Hematopoietic multipotent progenitor cell treated with erythropoietin and hydrocortisone succinate and interleukin-3 and kit ligand, for 17 days (in vitro differentiated cells): ENCODE measurements around the gene RBFOX2.
A peak's percentile ranks its signal among the peaks of the same experiment; 100 is the strongest.
"Not testable (repeated sequence)": the region's sequence is repeated elsewhere in the genome, so short reads cannot be mapped to it uniquely, and the experiment has no call there.

Experiments used
- DNase-seq: peaks from one replicate; pipeline ENCODE4 v3.0.0-alpha.2; 2015; ENCODE audit warnings: low spot score

RBFOX2 gene, protein sequence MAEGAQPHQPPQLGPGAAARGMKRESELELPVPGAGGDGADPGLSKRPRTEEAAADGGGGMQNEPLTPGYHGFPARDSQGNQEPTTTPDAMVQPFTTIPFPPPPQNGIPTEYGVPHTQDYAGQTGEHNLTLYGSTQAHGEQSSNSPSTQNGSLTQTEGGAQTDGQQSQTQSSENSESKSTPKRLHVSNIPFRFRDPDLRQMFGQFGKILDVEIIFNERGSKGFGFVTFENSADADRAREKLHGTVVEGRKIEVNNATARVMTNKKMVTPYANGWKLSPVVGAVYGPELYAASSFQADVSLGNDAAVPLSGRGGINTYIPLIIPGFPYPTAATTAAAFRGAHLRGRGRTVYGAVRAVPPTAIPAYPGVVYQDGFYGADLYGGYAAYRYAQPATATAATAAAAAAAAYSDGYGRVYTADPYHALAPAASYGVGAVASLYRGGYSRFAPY

DNA sequence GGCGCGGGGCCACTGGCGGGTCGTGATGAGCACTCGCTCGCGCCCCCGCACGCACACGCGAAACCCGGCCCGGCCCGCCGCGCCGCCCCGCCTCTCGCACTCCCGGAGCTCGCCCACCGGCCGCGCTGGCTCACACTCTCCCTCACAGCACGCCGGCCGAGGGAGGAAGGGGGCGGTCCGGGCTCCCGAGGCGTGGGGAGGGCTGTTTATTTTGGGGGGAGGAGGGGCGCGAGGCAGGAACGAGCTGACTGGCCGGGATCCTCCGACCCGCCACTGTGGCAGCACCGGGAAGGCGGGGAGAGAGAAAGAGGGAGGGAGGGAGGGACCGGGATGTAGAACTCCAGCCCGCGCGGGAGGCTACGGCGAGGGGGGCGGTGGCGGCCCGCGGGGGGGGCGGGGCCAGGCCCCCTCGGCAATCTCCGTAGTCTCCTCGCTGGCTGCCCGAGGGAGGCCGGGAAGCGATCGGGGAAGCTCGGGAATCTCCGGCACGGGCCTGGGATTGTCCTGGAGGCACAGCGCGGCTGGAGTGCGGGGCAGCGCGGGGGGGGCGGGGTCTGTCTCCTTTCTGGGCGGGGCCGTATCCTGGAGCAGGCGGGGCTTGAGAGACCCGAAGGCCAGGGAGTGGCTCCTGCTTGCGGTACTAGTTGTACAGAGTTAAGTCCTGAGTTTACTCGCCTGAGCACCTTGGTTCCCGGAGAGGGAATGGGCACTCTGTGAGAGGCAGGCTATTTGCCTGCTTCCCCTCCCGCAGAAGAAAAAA lies at the start of gene RBFOX2:
Gene RBFOX2 (minus strand): TSS at position 179 of the 760 bp plus-strand sequence. CDS start 399 bp downstream, outside the sequence.
- peak; percentile 46 for DNase-seq

DNA sequence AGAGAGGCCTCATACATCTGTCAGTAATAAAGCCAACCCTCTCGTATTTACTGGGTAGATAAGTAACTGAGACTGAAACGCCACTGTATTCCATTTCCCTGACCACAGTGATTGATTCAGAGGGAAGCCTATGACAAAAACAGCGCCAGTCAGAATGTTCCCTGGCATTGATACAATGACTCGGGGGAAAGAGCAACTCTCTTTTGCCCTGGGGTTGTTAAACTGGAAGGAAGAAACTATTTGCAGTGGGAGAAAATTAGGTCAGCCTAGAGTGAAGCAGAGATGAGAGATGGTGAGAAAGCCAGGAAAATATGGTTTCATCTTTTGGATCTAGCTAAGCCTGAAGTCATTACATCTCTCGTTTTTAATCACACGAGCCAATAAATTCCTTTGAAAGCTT lies 48.6 kb upstream of the RBFOX2 start:
- DNase-seq, result no peak

DNA sequence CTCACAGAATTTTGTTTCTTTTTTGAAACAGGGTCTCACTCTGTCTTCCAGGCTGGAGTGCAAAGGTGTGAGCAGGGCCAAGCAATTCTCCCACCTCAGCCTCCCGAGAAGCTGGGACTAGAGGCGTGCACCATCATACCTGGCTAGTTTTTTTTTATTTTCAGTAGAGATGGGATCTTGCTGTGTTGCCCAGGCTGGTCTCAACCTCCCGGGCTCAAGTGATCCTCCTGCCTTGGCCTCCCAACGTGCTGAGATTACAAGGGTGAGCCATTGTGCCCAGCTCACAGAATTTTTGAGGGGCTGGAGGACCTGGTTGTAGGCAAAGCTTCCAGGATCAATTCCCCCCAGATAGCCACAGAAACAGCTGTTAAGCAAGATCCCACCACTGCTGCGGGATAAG lies 47.1 kb upstream of the RBFOX2 start:
- no peak for DNase-seq

DNA sequence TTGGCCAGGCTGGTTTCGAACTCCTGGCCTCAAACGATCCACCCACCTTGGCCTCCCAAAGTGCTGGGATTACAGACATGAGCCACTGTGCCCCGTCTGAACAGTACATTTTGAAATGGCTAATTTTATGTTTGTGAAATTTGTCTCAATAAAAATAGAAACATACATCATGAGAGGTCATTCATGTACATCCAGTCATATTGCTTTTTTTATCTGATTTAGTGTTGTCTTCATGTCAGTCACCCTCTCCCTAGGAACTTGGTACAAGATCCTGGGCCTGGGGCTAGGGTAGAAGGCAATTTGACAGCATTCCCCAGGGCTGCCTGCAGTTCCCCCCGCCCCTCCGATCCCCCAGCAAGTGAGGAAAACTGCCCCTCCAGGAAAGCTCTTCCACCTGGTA lies 46.6 kb upstream of the RBFOX2 start:
- no peak for DNase-seq

DNA sequence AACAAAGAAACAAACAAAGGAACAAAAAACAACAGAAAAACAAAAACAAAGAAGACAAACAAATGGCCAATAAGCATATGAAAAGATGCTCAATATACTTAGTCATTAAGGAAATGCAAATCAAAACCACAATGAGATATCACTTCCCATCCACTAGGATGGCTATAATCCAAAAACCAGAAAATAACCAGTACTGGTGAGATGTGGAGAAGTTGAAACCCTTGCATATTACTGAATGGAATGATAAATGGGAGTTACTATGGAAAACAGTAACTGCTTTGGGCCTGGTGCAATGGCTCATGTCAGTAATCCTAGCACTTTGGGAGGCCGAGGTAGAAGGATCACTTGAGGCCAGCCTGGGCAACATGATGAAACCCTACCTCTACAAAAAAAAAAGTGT lies 44.9 kb upstream of the RBFOX2 start:
- DNase-seq, result no peak

DNA sequence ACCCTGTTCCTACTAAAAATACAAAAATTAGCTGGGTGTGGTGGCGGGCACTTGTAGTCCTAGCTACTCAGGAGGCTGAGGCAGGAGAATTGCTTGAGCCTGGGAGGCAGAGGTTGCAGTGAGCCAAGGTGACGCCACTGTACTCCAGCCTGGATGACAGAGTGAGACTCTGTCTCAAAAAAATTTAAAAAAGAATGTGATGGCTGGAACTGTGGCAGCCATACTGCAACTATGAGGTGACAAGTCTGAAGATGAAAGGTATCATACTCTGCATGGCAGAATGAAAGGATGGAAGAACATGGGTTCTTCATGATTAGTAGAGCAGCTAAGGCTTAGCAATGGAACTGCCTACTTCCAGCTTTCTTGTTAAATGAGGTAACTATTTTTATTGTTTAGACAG lies 42.0 kb upstream of the RBFOX2 start:
- DNase-seq, result not testable (repeated sequence)

DNA sequence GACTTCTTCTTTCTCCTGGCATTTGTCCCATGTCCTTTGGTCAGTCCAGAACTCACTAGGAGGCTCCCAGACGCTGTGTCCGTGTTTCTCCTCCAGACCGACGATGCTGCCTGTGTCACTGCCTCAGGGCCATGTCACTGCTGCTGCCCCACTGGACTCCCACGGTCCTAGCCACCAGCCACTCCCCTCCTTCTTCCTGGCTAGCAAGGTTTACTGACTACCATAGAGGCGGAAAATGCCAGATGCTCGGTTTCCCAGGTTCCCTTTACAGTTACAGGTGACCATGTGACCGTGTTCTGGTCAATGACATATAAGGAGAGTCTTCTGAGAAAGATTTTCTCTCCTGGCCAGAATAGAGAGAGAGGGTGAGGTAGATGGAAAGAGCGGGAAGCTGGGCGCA lies 40.7 kb upstream of the RBFOX2 start:
- DNase-seq, result no peak

DNA sequence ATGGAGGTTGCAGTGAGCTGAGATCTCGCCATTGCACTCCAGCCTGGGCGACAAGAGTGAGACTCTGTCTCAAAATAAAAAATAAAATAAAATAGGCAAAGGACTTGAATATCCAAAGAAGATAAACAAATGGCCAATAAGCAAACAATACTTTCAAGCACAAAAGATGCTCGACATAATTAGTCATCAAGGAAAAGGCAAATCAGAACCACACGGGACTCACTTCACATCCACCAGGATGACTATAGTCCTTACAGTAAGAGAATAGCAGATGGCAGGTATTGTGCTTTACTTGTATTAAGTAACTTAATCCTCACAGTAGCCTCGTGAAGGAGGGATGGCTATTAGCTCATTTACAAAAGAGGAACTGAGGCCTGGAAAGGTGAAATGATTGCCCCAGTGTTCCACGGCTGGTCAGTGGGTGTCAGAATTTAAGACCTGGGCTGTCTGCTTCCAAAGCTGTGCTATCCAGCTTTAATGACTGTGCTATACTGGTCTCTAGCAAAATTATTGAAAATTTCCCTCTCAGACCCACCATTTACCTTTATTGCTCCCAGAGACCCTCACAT lies 40.2 kb upstream of the RBFOX2 start:
- DNase-seq, result no peak

DNA sequence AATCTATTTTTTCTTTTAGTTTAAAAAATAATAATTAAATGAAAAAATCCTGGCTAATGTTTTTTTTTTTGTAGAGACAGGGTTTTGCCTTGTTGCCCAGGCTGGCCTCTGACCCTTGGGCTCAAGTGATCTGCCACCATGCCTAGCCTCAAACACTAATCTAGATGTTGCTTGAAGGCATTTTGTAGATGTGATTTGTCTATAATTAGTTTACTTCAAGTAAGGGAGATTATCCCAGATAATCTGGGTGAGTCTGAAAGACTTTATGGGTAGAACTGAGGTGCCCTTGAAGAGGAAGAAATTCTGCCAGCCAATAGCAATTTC lies 38.6 kb upstream of the RBFOX2 start:
- no peak for DNase-seq

DNA sequence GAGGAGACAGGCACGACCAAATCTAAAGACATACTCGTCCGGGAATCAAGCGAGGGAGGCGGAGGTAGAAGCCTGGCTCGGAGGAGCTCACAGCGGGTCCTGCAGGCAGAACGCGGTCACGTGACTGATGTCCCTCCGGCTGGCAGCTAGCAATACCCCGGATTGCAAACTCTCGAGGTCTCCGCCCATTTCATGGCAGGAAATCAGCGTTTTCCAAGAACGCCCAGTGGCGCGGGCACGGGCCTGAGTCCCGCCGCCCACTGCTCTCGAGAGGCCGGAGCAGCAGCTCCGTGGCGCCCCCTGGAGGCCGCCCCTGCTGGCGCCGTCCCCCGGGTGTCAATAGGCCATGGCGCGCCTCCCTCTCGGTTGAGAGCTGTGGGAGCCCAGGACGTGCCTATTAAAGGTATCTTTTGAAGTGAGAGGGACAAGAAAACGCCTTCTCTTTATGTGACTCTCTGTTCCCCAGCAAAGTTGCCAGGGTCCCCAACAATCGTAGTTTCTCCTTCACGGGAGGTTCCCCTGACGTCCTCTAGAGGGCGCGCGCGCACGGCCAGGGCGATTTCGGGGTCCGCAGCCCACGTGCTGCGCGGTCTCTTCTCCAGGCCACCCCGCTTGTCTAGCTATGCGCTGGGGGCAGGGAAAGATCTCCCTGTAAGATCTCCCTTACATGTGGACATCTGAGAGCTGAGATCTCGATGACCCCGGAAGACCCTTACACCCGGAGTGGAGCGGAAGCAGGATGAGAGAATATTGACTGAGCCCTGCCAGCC lies 37.3 kb upstream of the RBFOX2 start:
- DNase-seq, result peak; percentile 69

DNA sequence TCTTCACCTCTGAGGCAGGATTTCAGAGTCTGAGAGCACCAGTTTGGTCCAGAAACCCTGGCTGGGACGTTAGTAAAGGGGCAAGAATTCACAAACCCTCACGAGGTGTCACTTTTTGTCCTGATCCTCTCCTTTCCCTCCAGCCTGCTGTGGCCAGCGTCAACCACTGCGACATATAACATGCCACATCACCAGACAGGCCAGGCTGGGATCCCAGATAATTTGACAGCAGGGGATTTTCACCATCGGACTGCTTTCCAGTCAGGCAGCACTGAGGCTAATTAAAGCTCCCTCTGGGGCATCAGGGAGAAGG lies 36.8 kb upstream of the RBFOX2 start:
- no peak for DNase-seq

DNA sequence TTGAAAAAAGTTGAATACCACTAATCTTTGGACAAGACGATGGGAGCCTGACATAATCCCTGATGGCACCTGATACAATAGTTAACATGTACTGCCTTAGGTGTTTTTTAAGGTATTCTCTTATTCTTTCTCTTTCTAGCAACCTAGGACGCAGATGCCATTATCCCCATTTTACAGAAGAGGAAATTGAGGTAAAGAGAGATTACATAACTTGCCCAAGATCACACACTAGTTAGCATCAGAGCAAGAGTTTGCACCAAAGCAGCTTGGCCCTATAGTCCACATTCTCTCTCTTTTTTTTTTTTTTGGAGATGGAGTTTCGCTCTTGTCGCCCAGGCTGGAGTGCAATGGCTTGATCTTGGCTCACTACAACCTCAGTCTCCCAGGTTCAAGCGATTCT lies 35.7 kb upstream of the RBFOX2 start:
- no peak for DNase-seq

DNA sequence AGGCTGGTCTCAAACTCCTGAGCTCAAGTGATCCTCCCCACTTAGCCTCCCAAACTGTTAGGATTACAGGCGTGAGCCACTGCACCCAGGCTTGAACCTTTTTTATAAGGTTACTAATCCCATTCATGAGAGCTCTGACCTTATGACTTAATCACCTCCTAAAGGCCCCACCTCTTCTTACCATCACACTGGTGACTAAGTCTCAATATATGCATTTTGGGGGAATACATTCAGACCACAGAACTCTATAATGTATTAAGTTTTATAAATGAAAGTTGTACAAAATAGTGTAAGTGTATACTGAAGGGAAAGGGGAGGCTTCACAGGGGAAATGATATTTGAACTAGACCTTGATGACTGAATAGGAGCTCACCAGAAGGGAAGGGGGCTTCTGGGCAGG lies 28.4 kb upstream of the RBFOX2 start:
- no peak for DNase-seq

DNA sequence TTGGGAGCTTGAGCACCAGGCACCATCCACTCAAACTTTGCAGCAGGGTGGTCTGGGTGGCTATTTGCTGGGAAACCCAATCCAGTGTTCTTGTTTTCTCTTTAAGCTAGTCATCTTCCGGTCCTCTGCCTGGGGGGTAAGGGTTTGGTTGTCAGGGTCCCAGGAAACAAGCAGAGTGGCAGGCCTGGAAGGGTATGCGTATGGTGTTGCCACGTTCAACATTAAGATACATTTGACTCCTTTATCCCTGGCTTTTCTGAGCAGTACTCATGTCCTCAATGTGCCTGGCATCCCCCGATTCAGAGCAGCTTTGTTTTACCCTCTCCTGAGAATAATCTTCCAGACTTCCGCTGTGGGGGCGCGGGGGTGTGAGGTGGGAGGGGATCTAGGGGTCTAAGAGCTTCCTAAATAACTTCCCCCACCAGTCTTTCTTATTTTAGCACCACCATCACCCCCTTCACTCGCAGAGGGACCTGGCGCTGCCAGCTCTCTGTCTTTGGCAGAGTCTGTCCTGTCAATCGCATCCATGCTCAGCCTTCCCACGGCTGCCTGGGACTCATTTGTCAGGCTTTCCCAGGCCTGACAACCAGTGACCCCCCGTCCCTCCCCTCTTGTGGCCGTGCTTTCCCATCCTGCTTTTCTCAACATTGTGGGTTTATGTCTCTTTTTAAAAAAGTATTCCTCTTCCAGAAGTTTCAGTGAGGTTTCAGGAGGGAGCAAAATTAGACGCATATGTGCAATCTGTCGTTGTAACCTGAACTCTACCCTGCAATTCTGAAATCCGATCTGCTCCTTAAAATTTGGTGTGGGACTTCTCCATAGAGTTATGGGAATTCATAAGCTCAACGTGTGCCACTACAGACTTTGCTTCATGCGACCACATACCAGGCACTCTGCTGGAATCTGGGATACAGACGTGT lies 27.0 kb upstream of the RBFOX2 start:
- DNase-seq, result no peak

DNA sequence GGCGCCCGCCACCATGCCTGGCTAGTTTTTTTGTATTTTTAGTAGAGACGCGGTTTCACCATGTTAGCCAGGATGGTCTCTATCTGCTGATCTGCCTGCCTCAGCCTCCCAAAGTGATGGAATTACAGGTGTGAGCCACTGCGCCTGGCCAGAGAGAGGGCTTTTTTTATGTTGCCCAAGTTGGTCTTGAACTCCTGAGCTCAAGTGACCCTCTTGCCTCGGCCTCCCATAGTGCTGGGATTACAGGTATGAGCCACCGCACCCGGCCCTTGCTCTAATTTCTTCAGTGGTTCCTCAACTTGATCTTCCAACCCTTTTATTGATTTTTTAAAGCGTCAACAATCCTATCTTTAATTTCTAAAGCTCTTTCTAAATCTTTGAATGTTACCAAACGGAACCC lies 25.8 kb upstream of the RBFOX2 start:
- DNase-seq, result not testable (repeated sequence)

DNA sequence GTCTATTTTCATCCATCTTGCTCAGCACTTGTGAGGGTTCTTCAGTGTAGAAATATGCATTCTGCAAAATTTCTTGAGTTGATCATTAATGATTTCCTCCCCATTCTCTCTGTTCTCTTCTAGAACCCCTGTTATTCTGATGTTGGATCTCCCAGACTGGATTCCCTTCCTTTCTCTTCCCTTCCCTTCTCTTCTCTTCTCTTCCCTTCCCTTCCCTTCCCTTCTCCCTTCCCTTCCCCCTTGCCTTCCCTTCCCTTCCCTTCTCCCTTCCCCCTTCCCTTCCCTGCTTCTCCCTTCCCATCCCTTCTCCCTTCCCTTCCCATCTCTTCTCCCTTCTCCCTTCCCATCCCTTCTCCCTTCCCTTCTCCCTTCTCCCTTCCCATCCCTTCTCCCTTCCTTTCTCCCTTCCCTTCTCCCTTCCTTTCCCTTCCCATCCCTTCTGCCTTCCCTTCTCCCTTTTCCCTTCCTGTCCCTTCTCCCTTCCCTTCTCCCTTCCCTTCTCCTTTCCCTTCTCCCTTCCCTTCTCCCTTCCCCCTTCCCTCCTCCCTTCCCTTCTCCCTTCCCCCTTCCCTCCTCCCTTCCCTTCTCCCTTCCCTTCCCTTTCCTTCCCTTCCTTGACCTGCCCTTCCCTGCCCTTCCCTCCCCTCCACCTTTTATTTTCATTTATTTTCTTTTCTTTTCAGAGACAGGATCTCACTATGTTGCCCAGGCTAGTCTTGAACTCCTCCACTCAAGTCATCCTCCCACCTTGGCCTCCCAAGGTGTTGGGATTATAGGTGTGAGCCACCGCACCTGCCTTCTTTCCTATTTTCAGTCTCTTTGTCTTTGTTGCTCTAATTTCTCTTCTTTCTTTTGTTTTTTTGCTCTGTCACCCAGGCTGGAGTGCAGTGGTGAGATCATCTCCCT lies 24.9 kb upstream of the RBFOX2 start:
- DNase-seq, result no peak

DNA sequence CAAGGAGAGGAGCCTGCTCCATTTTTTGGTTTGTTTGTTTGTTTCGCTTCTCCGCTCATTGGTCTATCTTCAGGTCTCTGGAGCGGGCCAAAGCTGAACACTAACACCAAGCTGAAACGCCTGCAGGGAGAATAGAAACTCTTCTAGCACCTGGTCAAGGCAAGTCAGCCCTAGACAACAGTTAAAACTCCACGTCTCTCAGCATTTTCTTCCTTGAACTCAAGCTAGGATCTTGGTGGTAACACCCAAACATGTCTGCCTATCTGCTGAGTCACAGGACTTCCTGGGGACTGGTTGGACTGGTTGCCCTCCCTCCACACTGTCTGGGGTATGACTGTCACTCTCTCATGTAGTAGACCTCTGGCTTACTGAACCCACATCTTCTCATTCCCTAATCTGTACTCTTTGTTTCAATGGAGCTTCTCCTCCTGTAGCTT lies 23.9 kb upstream of the RBFOX2 start:
- peak; percentile 45 for DNase-seq

DNA sequence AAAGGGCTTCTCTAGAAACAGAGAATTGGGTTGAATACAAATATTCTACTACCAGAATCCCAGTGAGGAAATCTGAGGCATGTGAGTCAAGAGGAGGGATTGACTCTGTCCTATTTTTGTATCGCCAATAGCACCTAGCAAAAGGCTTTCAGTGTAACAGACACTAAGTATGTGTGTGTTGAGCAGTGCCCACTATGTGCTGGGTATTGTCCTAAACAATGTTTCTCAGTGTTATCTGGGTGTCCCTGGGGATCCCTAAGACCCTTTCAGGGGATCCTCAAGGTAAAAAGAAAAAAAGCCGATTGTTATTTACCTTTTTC lies 21.0 kb upstream of the RBFOX2 start:
- no peak for DNase-seq

DNA sequence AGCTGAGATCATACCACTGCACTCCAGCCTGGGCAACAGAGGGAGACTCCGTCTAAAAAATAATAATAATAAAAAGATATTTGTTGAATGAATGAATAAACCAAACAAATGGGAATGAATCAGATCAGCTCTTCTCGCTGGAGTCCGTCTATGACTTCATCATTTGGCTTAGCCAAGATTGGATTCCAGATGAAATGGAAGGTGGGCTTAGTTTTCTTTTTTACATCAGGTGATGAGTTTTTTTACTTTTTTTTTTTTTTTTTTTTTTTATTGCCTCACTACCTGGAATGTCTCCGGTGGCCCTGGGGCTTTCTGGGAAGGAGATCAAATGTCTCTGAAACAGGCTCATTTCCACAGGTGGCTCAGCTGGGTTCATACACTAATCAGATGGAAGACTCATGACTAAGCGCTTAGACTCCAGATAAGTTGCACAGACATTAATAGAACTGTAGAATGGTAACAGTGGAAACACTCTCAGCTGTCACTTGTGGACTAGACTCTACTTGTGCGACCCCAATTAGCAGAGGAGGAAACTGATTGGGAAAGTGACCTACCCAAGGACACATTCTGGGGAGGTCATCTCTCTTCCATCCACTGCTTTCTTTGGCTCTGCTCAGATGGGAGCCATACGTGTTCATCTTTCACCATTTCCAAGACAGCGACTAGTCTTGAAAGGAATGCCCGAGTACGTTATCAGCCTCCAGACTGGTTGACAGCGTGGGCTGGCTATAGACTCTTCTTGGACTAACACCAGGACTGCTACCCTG lies 20.5 kb upstream of the RBFOX2 start:
- no peak for DNase-seq

DNA sequence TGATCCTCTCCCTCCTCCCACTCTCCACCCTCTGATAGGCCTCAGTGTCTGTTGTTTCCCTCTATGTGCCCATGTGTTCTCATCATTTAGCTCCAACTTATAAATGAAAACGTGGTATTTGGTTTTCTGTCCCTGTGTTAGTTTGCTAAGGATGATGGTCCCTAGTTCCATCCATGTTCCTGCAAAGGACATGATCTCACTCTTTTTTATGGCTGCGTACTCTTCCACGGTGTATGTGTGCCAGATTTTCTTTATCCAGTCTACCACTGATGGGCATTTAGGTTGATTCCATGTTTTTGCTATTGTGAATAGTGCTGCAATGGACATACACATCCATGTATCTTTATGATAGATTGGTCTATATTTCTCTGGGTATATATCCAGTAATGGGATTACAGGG lies 15.9 kb upstream of the RBFOX2 start:
- DNase-seq, result not testable (repeated sequence)
